Stimulated activated naive B cell treated with anti-CD40 and anti-IgM and Interleukin-4, amounts not matched to agents 10 μg/mL and 1 μg/mL and 100 μg/mL, for 72 hours (primary cell): ENCODE results near the gene RUFY4.
A peak's percentile ranks its signal among the peaks of the same experiment; 100 is the strongest.

ENCODE experiments used
- ATAC-seq, 2 donors: fragments of 150-1000 bp; cut with Tn5 transposase; replicated peaks; 2 replicates each; pipeline ENCODE4 v1.10.0; 2021; ENCODE audit warnings: moderate library complexity in 1 of 2
- DNase-seq: peaks from one replicate; pipeline ENCODE4 v3.0.0; 2021
- H3K27ac Mint-ChIP-seq: one replicate; pipeline ENCODE4 v1.8.0; 2022; ENCODE audit warnings: mild to moderate bottlenecking, mixed read lengths
- H3K27me3 Mint-ChIP-seq, 2 donors: one replicate each; pipeline ENCODE4 v1.8.0; 2022; ENCODE audit warnings: mixed read lengths in 2 of 2
- H3K36me3 Mint-ChIP-seq, 2 donors: one replicate each; pipeline ENCODE4 v1.8.0; 2022; ENCODE audit warnings: mixed read lengths in 2 of 2, mild to moderate bottlenecking in 1 of 2
- H3K4me1 Mint-ChIP-seq, 2 donors: one replicate each; pipeline ENCODE4 v1.8.0; 2022; ENCODE audit warnings: mixed read lengths in 2 of 2, mild to moderate bottlenecking in 1 of 2
- H3K4me3 Mint-ChIP-seq, 2 donors: one replicate each; pipeline ENCODE4 v1.8.0; 2022; ENCODE audit warnings: mild to moderate bottlenecking in 2 of 2, mixed read lengths in 2 of 2, moderate library complexity in 1 of 2
- H3K9me3 Mint-ChIP-seq, 2 donors: one replicate each; pipeline ENCODE4 v1.8.0; 2022; ENCODE audit warnings: mixed read lengths in 2 of 2, mild to moderate bottlenecking in 1 of 2

The RUFY4 gene

DNA sequence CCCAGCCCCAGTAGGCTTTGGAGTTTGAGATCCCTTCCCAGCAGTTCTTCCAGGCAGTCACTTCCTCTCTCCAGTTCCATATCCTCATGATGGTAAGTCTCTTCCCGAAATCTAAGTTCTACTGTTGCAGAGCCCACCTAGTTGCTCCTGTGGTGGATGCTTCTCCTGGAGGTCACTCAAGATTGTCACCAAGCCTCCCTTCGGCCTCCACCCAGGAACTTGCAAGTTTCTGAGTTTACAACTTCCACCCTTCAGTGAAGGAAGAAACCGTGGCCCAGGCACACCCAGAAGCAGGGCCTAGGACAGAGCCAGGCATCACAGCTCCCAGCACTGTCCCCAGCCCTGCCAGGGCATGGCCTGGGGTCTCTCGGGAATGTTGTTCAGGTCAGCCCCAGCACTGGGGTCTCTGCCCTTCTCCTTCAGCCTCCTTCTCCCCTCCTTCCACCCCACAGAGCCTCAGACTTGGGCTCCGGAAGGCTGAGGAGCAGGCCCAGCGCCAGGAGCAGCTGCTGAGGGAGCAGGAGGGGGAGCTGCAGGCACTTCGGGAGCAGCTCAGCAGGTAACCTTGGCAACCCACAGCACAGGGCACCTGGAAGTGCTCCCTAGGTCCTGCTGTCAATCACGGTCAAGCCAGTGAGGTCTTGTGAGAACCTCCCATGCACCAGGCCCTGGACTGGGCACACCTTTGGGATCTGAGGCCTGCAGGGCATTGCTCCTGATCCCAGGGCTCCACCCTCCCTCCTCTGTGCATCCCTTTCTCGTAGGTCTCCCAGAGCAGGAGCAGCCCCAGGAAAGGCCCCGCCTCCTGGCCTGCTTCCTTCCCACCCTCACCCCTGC is 7.1 kb downstream of the RUFY4 start:
- no peak for ATAC-seq
- peaks cover 8 to 11% of the 10 kb centered on the region in 2 donors for H3K4me1 Mint-ChIP-seq
- H3K9me3 Mint-ChIP-seq: no peaks in the 10 kb centered on the region
- peaks cover 25 to 41% of the 10 kb centered on the region in 2 donors for H3K27me3 Mint-ChIP-seq
- H3K27ac Mint-ChIP-seq: no peak overlapping the region
- no peak overlapping the region for H3K4me3 Mint-ChIP-seq
- H3K36me3 Mint-ChIP-seq: no peaks in the 10 kb centered on the region
- no peak for DNase-seq

DNA sequence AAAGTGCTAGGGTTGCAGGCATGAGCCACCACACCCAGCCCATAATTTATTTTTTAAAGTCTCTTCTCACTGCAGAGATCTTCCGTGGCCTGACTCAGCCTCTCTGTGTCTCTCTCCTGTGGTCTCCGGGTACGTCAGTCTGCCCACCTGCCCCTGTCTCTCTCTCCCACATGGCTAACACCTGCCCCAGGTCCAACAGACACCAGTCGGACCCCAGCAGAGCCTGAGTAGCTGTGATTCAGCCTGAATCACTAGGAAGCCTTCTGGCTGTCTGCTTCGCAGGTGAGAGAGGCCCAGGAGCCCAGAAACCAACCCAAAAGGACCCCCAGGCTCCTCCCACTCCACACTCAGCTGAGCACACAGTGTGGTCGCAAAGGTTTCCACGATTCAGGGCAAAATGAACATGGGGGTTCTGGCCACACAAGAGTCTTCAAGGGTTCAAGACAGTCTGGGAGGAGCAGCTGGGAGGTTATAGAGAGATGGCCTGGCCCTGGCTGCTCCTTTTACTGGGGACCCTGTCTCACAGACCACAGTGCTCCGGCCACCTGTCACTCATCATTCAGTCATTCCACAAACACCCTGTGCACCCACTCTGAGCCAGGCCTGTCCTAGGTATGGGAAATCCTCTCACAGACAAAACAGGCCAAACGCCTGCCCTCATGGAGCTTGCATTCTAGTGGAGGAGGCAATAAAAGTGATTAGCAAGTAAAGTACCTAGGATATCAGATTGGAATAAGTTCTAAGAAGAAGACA is 8.6 kb downstream of the RUFY4 start:
- Mint-ChIP-seq H3K9me3 (no peaks in the 10 kb centered on the region), H3K27me3 (peaks cover 29 to 45% of the 10 kb centered on the region in 2 donors), H3K4me3 (no peak overlapping the region), H3K4me1 (peaks cover 12 to 16% of the 10 kb centered on the region in 2 donors), H3K27ac (no peak overlapping the region), H3K36me3 (no peaks in the 10 kb centered on the region)
- DNase-seq (no peak), ATAC-seq (no peak)

DNA sequence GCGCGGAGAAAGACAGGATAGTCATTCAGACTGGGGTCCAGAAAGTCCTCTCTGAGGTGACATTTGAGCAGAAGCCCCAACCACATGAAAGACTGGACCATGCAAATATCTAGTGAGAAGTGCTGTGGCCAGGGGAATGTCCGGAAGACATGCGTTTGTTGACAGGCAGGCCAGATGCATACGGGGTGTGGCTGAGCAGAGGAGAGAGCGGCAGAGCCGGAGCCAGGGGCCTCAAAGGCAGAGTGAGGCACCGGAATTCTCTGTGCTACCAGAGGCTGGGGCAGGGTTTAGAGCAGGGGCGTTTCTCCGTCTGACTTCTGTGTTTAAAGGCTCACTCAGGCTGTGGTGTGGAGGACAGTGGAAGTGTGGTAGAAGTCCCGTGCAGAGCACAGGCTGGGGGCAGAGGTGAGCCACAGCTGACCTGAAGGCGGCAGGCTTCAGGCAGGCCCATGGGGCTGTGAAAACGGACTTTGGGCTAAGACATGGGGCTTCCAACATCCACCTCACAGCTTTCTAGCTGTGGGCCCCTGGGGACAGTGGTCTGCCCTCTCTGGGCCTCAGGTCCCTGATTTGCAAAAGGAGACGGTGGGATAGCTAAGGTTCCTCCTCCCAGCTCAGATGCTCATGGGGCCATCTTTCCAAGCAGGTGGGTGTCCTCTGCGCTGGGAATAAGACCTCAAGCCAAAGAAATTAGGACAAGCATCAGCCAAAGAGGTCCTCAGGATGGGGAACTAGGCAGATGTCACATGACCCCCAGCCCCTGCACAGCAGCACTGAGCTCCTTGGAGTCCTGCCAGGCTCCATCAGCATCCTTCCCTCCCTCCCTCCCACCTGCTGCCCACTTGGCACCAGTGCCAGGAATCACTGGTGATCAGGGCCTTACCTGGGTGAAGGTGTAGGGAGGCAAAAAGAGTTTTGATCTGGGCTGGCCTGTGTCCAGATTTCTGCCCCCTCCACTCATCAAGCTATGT is 11.2 kb downstream of the RUFY4 start:
- H3K9me3 Mint-ChIP-seq: no peaks in the 10 kb centered on the region
- no peak overlapping the region for H3K27ac Mint-ChIP-seq
- ATAC-seq (peak in 1 of 2 donors; percentile 1), DNase-seq (no peak)
- peaks cover 0 to 2% of the 10 kb centered on the region in 2 donors for H3K36me3 Mint-ChIP-seq
- no peak overlapping the region for H3K4me3 Mint-ChIP-seq
- peaks cover 27 to 31% of the 10 kb centered on the region in 2 donors for H3K27me3 Mint-ChIP-seq
- H3K4me1 Mint-ChIP-seq: peaks cover 12 to 16% of the 10 kb centered on the region in 2 donors

- peaks cover 1 to 3% of the 10 kb centered on the region in 2 donors for H3K36me3 Mint-ChIP-seq
- peaks cover 29 to 30% of the 10 kb centered on the region in 2 donors for H3K27me3 Mint-ChIP-seq
- H3K4me3 Mint-ChIP-seq: no peak overlapping the region
- no peak overlapping the region for H3K27ac Mint-ChIP-seq
- DNase-seq: peak; percentile 63
- peak; percentile 99 for ATAC-seq
- peaks cover 12 to 16% of the 10 kb centered on the region in 2 donors for H3K4me1 Mint-ChIP-seq
- H3K9me3 Mint-ChIP-seq: peaks cover 1 to 2% of the 10 kb centered on the region in 2 donors
Observed at GRCh38 chr2:218081063-218081462, 12.0 kb downstream of the RUFY4 start.

DNA sequence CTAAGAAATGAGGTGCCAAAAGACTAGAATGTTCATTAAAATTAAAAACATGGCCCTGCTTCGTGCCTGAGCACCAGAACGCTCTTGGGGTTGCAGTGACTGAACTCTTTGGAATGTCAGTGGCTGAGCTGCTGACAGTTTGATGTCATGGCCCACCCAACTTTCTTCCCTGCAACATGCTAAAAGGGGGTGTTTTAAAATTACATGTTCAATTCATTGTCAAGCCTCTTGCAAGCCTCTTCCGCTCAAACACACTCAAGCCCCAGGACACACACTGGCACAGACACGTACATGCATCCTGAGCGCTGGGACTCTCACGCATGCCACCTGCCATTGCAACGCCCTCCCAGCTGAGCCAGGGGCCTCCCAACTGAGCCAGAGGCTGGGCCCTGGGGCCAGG is 12.6 kb downstream of the RUFY4 start:
- Mint-ChIP-seq H3K27ac (no peak overlapping the region), H3K36me3 (peaks cover 8% of the 10 kb centered on the region in 2 donors), H3K4me1 (peaks cover 12 to 16% of the 10 kb centered on the region in 2 donors), H3K27me3 (peaks cover 27 to 35% of the 10 kb centered on the region in 2 donors), H3K4me3 (no peak overlapping the region), H3K9me3 (peaks cover 7 to 8% of the 10 kb centered on the region in 2 donors)
- DNase-seq (no peak), ATAC-seq (no peak)

- Mint-ChIP-seq H3K4me1 (peaks cover 12 to 16% of the 10 kb centered on the region in 2 donors), H3K4me3 (no peak overlapping the region), H3K27ac (no peak overlapping the region), H3K27me3 (peaks cover 20 to 29% of the 10 kb centered on the region in 2 donors), H3K9me3 (peaks cover 8 to 9% of the 10 kb centered on the region in 2 donors), H3K36me3 (peaks cover 8% of the 10 kb centered on the region in 2 donors)
- no peak for ATAC-seq
- no peak for DNase-seq
Observed at GRCh38 chr2:218082586-218083351, 13.7 kb downstream of the RUFY4 start.

- no peak for DNase-seq
- Mint-ChIP-seq H3K4me3 (no peak overlapping the region), H3K9me3 (peaks cover 8 to 9% of the 10 kb centered on the region in 2 donors)
Observed at GRCh38 chr2:218083352-218083676, 14.3 kb downstream of the RUFY4 start.

DNA sequence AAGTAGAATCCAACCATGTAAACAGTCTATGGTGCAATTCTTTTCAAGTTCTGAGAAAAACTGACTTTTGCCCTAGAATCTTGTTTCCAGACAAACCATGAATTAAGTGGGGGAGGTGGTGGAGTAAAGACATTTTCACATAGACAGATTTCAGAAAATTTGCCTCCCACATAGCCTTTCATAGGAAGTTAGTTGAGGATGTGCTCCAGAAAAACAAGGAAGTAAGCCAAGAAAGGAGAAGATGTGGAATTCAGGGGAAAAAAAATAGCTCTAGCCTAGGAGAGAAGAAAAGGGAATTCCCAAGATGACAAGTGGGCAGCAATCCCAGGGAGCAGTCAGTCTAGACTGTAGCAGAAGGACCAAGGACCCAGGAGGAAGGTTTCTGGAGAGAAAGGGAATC is 17.4 kb downstream of the RUFY4 start:
- H3K4me1 Mint-ChIP-seq: peaks cover under 1 to 2% of the 10 kb centered on the region in 2 donors
- ATAC-seq (no peak), DNase-seq (no peak)
- H3K36me3 Mint-ChIP-seq: peaks cover 8% of the 10 kb centered on the region in 2 donors
- no peak overlapping the region for H3K27ac Mint-ChIP-seq
- H3K4me3 Mint-ChIP-seq: no peak overlapping the region
- peaks cover 8 to 14% of the 10 kb centered on the region in 2 donors for H3K9me3 Mint-ChIP-seq
- peaks cover 23 to 29% of the 10 kb centered on the region in 2 donors for H3K27me3 Mint-ChIP-seq

More at GRCh38 chr2:218083352-218083676, 14.3 kb downstream of the RUFY4 start:
- H3K4me1 Mint-ChIP-seq: peaks cover 12 to 16% of the 10 kb centered on the region in 2 donors
- ATAC-seq: no peak
- H3K27ac Mint-ChIP-seq: no peak overlapping the region
- peaks cover 8% of the 10 kb centered on the region in 2 donors for H3K36me3 Mint-ChIP-seq
- peaks cover 20 to 29% of the 10 kb centered on the region in 2 donors for H3K27me3 Mint-ChIP-seq

- no peak overlapping the region for H3K27ac Mint-ChIP-seq
- H3K27me3 Mint-ChIP-seq: peaks cover 15 to 36% of the 10 kb centered on the region in 2 donors
- DNase-seq (no peak), ATAC-seq (no peak)
- no peak overlapping the region for H3K4me3 Mint-ChIP-seq
- H3K36me3 Mint-ChIP-seq: peaks cover 8% of the 10 kb centered on the region in 2 donors
- peaks cover 8 to 14% of the 10 kb centered on the region in 2 donors for H3K9me3 Mint-ChIP-seq
- H3K4me1 Mint-ChIP-seq: no peaks in the 10 kb centered on the region
Observed at GRCh38 chr2:218089259-218089658, 20.2 kb downstream of the RUFY4 start.

GRCh38 chr2:218091746-218092145 is 22.7 kb downstream of the RUFY4 start:
- peaks cover under 1 to 5% of the 10 kb centered on the region in 2 donors for H3K9me3 Mint-ChIP-seq

DNA sequence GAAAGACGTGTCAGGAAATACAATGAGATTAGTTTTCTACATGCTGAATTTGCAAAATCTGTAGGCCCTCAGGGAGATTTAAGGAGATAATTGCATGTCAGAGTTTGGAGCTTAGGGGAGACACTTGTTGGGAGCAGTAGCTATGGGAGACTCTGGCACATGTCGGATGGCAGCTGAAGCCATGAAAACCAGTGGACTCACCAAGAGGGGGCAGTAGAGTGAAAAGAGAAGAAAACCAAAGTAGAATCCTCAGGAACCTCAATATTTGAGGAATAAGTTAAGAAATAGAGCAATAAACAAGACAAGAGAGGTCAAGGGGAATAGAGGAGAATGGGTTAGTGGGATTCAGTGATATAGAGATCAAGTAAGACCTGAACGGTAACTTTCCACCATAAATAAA is 24.8 kb downstream of the RUFY4 start:
- Mint-ChIP-seq H3K9me3 (peaks cover 6 to 7% of the 10 kb centered on the region in 2 donors), H3K4me3 (no peak overlapping the region), H3K4me1 (no peaks in the 10 kb centered on the region), H3K27ac (no peak overlapping the region), H3K36me3 (no peaks in the 10 kb centered on the region), H3K27me3 (peaks cover 9 to 30% of the 10 kb centered on the region in 2 donors)
- no peak for ATAC-seq
- DNase-seq: no peak

More at GRCh38 chr2:218091746-218092145, 22.7 kb downstream of the RUFY4 start:
- Mint-ChIP-seq H3K27me3 (peaks cover 8 to 27% of the 10 kb centered on the region in 2 donors), H3K4me3 (no peak overlapping the region), H3K4me1 (no peaks in the 10 kb centered on the region), H3K27ac (no peak overlapping the region), H3K36me3 (no peaks in the 10 kb centered on the region)
- no peak for DNase-seq
- no peak for ATAC-seq

DNA sequence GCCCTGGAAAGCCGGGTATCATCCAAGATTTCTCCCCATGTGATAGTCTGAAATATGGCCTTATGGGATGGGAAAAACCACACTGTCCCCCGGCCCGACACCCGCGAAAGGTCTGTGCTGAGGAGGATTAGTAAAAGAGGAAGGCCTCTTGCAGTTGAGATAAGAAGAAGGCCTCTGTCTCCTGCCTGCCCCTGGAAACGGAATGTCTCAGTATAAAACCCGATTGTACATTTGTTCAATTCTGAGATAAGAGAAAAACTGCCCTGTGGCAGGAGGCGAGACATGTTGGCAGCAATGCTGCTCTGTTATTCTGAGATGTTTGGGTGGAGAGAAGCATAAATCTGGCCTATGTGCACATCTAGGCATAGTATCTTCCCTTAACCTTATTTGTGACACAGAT is 26.8 kb downstream of the RUFY4 start:
- peaks cover 11 to 43% of the 10 kb centered on the region in 2 donors for H3K27me3 Mint-ChIP-seq
- no peaks in the 10 kb centered on the region for H3K4me1 Mint-ChIP-seq
- H3K4me3 Mint-ChIP-seq: no peak overlapping the region
- H3K27ac Mint-ChIP-seq: no peak overlapping the region
- DNase-seq: no peak
- no peak for ATAC-seq
- H3K36me3 Mint-ChIP-seq: no peaks in the 10 kb centered on the region
- H3K9me3 Mint-ChIP-seq: peaks cover 6 to 9% of the 10 kb centered on the region in 2 donors

DNA sequence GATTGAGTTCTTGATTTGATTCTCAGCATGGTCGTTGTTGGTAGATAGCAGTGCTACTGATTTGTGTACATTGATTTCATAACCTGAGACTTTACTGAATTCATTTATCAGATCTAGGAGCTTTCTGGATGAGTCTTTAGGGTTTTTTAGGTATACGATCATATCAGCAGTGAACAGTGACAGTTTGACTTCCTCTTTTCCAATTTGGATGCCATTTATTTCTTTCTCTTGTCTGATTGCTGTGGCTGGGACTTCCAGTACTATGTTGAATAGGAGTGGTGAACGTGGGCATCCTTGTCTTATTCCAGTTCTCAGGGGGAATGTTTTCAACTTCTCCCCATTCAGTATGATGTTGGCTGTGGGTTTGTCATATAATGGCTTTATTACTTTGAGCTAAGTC is 28.9 kb downstream of the RUFY4 start:
- Mint-ChIP-seq H3K36me3 (no peaks in the 10 kb centered on the region), H3K4me3 (no peak overlapping the region), H3K27me3 (peaks cover 15 to 33% of the 10 kb centered on the region in 2 donors), H3K4me1 (no peaks in the 10 kb centered on the region), H3K27ac (no peak overlapping the region), H3K9me3 (peaks cover 6 to 9% of the 10 kb centered on the region in 2 donors)
- DNase-seq (no peak), ATAC-seq (no peak)
